ENCODE measurements around the gene KLF3.
"Not testable (repeated sequence)": the region's sequence is repeated elsewhere in the genome, so short reads cannot be mapped to it uniquely, and the experiment has no call there.

The KLF3 gene

GRCh38 chr4:38663801-38664705 is at the start of gene KLF3:
KLF3 (plus strand) TSS chr4:38664199; CDS start chr4:38680626, 16,427 bp downstream.
- DNase-seq (ENCODE audit: low read depth in 1 of 2, low spot score in 1 of 2), result peak; percentile 80 to 91

- no peak for DNase-seq (ENCODE audit: low read depth in 1 of 2, low spot score in 1 of 2)
These were observed 49.8 kb upstream of the KLF3 start for GRCh38 chr4:38614231-38614630.

- no peak for DNase-seq (ENCODE audit: low read depth in 1 of 2, low spot score in 1 of 2)
These were observed 48.2 kb upstream of the KLF3 start for GRCh38 chr4:38615847-38616246.

GRCh38 chr4:38618505-38618904 is 45.5 kb upstream of the KLF3 start:
- DNase-seq (ENCODE audit: low read depth in 1 of 2, low spot score in 1 of 2), result no peak

- no peak for DNase-seq (ENCODE audit: low read depth in 1 of 2, low spot score in 1 of 2)
These were observed 44.7 kb upstream of the KLF3 start for GRCh38 chr4:38619316-38619715.

GRCh38 chr4:38620065-38620464 is 43.9 kb upstream of the KLF3 start:
- no peak for DNase-seq (ENCODE audit: low read depth in 1 of 2, low spot score in 1 of 2)

GRCh38 chr4:38620527-38621027 is 43.4 kb upstream of the KLF3 start:
- DNase-seq (ENCODE audit: low read depth in 1 of 2, low spot score in 1 of 2), result no peak

GRCh38 chr4:38621028-38621684 is 42.8 kb upstream of the KLF3 start:
- no peak for DNase-seq (ENCODE audit: low read depth in 1 of 2, low spot score in 1 of 2)

- DNase-seq (ENCODE audit: low read depth in 1 of 2, low spot score in 1 of 2), result no peak
These were observed 42.2 kb upstream of the KLF3 start for GRCh38 chr4:38621831-38622230.

GRCh38 chr4:38622340-38622739 is 41.7 kb upstream of the KLF3 start:
- not testable (repeated sequence) for DNase-seq (ENCODE audit: low read depth in 1 of 2, low spot score in 1 of 2)

GRCh38 chr4:38623260-38623659 is 40.7 kb upstream of the KLF3 start:
- DNase-seq (ENCODE audit: low read depth in 1 of 2, low spot score in 1 of 2), result no peak

GRCh38 chr4:38624311-38624710 is 39.7 kb upstream of the KLF3 start:
- no peak for DNase-seq (ENCODE audit: low read depth in 1 of 2, low spot score in 1 of 2)

GRCh38 chr4:38625508-38625907 is 38.5 kb upstream of the KLF3 start:
- no peak for DNase-seq (ENCODE audit: low read depth in 1 of 2, low spot score in 1 of 2)

GRCh38 chr4:38626901-38627444 is 37.0 kb upstream of the KLF3 start:
- DNase-seq (ENCODE audit: low read depth in 1 of 2, low spot score in 1 of 2), result not testable (repeated sequence)

- no peak for DNase-seq (ENCODE audit: low read depth in 1 of 2, low spot score in 1 of 2)
These were observed 33.5 kb upstream of the KLF3 start for GRCh38 chr4:38630519-38630918.

- DNase-seq (ENCODE audit: low read depth in 1 of 2, low spot score in 1 of 2), result no peak
These were observed 29.8 kb upstream of the KLF3 start for GRCh38 chr4:38634047-38634759.

GRCh38 chr4:38639242-38639641 is 24.8 kb upstream of the KLF3 start:
- DNase-seq (ENCODE audit: low read depth in 1 of 2, low spot score in 1 of 2), result no peak

GRCh38 chr4:38641811-38642210 is 22.2 kb upstream of the KLF3 start:
- DNase-seq (ENCODE audit: low read depth in 1 of 2, low spot score in 1 of 2), result no peak

- no peak for DNase-seq (ENCODE audit: low read depth in 1 of 2, low spot score in 1 of 2)
These were observed 19.8 kb upstream of the KLF3 start for GRCh38 chr4:38644201-38644600.

- no peak for DNase-seq (ENCODE audit: low read depth in 1 of 2, low spot score in 1 of 2)
These were observed 16.7 kb upstream of the KLF3 start for GRCh38 chr4:38647101-38647819.

- no peak for DNase-seq (ENCODE audit: low read depth in 1 of 2, low spot score in 1 of 2)
These were observed 13.9 kb upstream of the KLF3 start for GRCh38 chr4:38650133-38650532.
